HG03196 (cell line): ENCODE data around the gene COLQ.
"Not testable (repeated sequence)": the region's sequence is repeated elsewhere in the genome, so short reads cannot be mapped to it uniquely, and the experiment has no call there.

Experiments
- ATAC-seq: cut with Tn5 transposase; IDR thresholded peaks from one replicate; pipeline ENCODE4 v1.9.1; 2021; ENCODE audit not compliant: unreplicated experiment

The COLQ gene

GRCh38 chr3:15430624-15431023 lies 90.9 kb downstream of the COLQ start:
- ATAC-seq: no peak

DNA sequence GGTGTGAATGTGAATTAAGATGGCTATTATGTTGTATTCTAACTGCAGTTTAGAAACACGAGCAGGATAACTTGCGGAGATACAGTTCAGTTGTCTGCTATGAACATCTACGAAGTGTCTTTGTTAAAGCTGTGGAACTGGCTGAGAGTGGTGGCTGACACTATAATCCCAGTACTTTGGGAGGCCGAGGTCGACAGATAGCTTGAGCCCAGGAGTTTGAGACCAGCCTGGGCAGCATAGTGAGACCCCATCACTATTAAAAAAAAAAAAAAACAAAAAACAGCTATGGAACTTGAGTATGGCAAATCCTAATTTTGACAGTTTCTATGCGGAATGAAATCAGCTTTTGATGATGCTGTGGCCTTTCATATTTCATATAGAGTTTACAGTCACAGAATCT lies 92.4 kb downstream of the COLQ start:
- no peak for ATAC-seq

GRCh38 chr3:15428539-15428938 lies 93.0 kb downstream of the COLQ start:
- ATAC-seq: no peak

DNA sequence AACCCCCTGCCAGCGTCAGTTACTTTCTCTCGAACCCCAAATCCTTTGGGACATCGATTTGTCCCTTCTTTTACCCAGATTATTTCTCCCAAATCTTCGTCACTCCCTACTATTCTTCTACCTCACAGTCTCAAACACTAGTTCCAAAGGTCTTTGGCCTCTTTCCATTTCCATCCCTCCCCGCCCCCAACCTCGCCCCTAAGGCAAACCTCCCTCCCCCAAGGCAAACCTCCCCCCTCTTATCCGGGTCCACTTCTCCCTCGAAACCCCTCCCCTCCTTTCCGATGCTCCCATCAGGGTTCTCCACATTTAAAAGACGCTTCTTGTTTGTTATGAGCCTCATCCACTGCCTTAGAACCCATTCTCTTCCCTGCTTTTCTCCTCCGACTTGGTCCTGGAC lies 93.5 kb downstream of the COLQ start:
- no peak for ATAC-seq

GRCh38 chr3:15427182-15427880 lies 94.2 kb downstream of the COLQ start, which contains the start of the genes EAF1 and METTL6:
EAF1 (plus strand) TSS chr3:15427598; CDS start chr3:15427780, 182 bp downstream.
METTL6 (minus strand) TSS chr3:15427544; CDS start chr3:15426511, 1,033 bp downstream.
- peak; percentile 87 for ATAC-seq

DNA sequence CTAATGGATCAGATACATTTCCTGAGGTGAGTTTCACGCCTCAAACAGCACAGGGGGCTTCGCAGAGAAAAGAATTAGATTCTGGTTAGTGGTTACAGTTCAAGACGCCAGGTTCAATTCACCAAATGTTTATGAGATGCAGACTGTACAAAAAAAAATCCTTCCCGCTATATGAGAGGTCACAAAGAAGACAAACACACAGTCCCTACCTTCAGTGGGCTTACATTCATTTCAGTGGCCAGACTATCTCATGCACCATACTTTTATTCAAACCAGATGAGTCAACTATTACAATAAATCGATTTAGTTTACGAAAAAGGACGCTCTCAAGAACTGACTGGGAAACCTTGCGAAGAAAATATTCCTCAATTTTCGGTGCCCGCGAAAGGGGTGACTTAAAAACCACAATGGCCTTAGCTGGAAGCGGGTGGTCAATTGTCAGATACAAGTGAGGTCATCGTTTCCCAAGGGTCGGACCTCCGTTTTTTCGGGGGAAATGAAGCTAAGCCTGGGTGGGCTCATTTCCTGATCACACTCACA lies 94.9 kb downstream of the COLQ start:
- no peak for ATAC-seq

- ATAC-seq: no peak
These were observed 100.6 kb downstream of the COLQ start for GRCh38 chr3:15420871-15421270.

DNA sequence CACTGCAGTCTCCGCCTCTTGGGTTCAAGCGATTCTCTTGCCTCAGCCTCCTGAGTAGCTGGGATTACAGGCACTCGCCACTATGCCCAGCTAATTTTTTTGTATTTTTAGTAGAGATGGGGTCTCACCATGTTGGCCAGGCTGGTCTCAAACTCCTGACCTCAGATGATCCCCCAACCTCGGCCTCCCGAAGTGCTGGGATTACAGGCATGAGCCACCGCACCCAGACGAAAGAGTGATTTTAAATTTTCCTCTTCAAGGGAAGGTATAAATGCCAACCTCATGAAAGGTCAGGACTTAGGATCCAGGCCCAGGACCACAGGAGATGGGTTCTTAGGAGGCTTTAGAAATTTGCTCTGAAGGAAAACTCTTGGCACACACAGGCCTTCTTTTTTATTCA lies 110.5 kb downstream of the COLQ start:
- not testable (repeated sequence) for ATAC-seq

DNA sequence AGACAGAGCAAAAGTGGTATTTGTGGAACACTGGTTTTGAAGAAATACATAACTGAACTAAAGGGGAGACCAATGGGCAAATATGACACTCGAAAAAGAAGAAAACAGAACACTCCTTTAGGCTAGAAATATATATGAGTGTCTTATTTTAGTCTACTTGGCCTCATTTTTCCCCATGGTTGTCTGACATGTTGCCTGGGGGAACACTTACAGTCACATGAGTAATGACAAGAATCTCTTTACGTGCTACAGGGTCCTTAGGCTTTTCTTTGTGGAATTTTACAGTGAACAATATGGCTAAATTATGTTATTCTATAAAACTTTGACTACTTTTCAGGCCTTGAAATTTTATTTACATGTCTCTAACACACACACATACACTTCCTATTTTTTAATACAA lies 111.7 kb downstream of the COLQ start:
- ATAC-seq: no peak

DNA sequence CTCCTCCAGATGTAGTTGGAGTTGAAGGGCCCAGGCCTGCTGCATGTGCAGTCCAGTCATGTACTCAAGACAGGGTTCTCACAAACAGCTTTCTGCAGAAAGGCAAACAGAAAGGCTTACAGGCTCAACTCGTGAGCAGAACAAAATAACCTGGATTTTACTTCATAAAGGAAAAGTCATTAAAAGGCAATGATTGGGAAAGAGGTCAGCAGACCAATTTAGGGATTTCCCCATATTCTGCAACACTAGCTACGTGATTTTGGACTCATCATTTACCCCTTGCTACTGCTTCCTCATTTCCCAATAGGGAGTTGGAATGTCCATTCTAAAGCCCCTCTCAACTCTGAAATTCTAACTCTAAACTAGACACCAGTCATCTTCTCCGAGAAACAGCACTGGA lies 112.3 kb downstream of the COLQ start:
- ATAC-seq: no peak

GRCh38 chr3:15405448-15406050 lies 116.0 kb downstream of the COLQ start:
- no peak for ATAC-seq

- ATAC-seq: no peak
These were observed 116.7 kb downstream of the COLQ start for GRCh38 chr3:15404767-15405166.

DNA sequence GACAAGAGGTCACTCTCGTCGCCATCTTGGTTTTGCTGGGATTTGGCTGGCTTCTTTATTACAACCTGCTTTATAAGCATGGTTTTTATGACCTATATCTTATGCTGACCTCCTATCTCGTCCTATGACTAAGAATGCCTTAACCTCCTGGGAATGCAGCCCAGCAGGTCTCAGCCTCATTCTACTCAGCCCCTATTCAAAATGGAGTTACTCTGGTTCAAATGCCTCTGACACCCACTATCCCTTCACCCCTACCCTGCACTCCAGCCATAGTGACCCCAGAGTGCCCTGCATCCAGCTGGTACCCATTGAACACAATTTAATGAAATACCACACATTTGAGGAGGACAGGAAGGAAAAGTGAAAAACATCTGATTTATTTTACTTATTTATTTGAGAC lies 117.5 kb downstream of the COLQ start:
- no peak for ATAC-seq

DNA sequence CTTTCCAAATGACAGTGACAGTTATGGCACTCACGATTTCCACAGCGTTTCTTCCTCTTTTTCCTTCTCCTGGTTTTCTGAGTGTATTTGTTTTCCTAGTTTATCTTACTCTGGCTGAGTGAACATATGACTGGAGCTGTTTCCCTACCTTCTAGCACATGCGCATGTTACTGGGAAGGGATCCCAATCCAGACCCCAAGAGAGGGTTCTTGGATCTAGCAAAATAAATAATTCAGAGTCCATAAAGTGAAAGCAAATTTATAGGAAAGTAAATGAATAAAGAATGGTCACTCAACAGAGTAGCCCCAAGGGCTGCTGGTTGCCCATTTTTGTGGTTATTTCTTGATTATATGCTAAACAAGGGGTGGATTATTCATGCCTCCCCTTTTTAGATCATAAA lies 118.0 kb downstream of the COLQ start:
- ATAC-seq: no peak

DNA sequence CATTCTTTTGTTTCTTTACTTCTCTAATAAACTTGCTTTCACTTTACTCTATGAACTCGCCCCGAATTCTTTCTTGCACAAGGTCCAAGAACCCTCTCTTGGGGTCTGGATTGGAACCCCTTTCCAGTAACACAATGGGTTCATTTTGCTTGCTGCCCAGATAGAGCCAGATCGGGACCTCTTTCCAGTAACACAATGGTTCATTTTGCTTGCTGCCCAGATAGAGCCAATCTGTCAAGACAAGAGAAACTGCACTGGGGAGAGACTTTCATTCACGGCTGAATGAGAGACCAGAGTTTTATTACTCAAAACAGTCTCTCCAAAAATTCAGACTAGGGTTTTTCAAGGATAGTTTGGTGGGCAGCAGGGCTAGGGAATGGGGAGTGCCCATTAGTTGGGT lies 119.6 kb downstream of the COLQ start:
- ATAC-seq: no peak
